Measurements from ENCODE around the gene S1PR3. TPM values are rescaled to one million over a fixed set of nuclear protein-coding genes. Genes with fewer than 3 reads are reported as not detected.

Gene S1PR3
- polyA plus RNA-seq, 3 donors, result 45.5 to 47.1 (median 46.3) TPM

- no peak for DNase-seq
Measured at GRCh38 chr9:88988796-88989641, 2.2 kb upstream of the S1PR3 start.

- DNase-seq, result no peak
Measured at GRCh38 chr9:88990041-88990728, 1.1 kb upstream of the S1PR3 start.

- no peak for DNase-seq
Measured at GRCh38 chr9:88990729-88991065, 571 bp upstream of the S1PR3 start.

GRCh38 chr9:88992556-88992955 lies 1.3 kb downstream of the S1PR3 start:
- DNase-seq, result no peak

GRCh38 chr9:88993327-88993726 lies 2.1 kb downstream of the S1PR3 start:
- no peak for DNase-seq

GRCh38 chr9:88993871-88994460 lies 2.7 kb downstream of the S1PR3 start:
- no peak for DNase-seq

GRCh38 chr9:88994469-88995199 lies 3.4 kb downstream of the S1PR3 start:
- no peak for DNase-seq

- DNase-seq, result no peak
Measured at GRCh38 chr9:88995200-88995577, 3.9 kb downstream of the S1PR3 start.

- DNase-seq, result no peak
Measured at GRCh38 chr9:88995627-88996026, 4.4 kb downstream of the S1PR3 start.

GRCh38 chr9:88996046-88996920 lies 5.0 kb downstream of the S1PR3 start:
- no peak for DNase-seq

- no peak for DNase-seq
Measured at GRCh38 chr9:88996921-88997235, 5.6 kb downstream of the S1PR3 start.

- no peak for DNase-seq
Measured at GRCh38 chr9:88997646-88998045, 6.4 kb downstream of the S1PR3 start.

- no peak for DNase-seq
Measured at GRCh38 chr9:88998503-88998902, 7.2 kb downstream of the S1PR3 start.

- DNase-seq, result no peak
Measured at GRCh38 chr9:88998911-88999310, 7.6 kb downstream of the S1PR3 start.

GRCh38 chr9:89000371-89000781 lies 9.1 kb downstream of the S1PR3 start:
- no peak for DNase-seq

GRCh38 chr9:89000973-89001916 lies 10.0 kb downstream of the S1PR3 start:
- peak; percentile 90 for DNase-seq

GRCh38 chr9:89001917-89002540 lies 10.8 kb downstream of the S1PR3 start:
- DNase-seq, result no peak

- no peak for DNase-seq
Measured at GRCh38 chr9:89002987-89003386, 11.7 kb downstream of the S1PR3 start.

- no peak for DNase-seq
Measured at GRCh38 chr9:89005323-89005722, 14.1 kb downstream of the S1PR3 start.

- no peak for DNase-seq
Measured at GRCh38 chr9:89006267-89006666, 15.0 kb downstream of the S1PR3 start.

Data from renal pelvis (tissue), 4 donors.